Measurements from ENCODE around the gene PIGW.
A peak's percentile ranks its signal among the peaks of the same experiment; 100 is the strongest.

PIGW gene, protein sequence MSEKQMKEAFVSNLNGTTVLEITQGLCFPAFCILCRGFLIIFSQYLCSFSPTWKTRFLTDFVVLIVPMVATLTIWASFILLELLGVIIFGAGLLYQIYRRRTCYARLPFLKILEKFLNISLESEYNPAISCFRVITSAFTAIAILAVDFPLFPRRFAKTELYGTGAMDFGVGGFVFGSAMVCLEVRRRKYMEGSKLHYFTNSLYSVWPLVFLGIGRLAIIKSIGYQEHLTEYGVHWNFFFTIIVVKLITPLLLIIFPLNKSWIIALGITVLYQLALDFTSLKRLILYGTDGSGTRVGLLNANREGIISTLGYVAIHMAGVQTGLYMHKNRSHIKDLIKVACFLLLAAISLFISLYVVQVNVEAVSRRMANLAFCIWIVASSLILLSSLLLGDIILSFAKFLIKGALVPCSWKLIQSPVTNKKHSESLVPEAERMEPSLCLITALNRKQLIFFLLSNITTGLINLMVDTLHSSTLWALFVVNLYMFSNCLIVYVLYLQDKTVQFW

GRCh38 chr17:36534840-36535668 is at the start of gene PIGW, which contains the start of gene MYO19:
PIGW (plus strand) TSS chr17:36534987; CDS start chr17:36537102, 2,115 bp downstream.
MYO19 (minus strand) TSS chr17:36534868; CDS start chr17:36532538, 2,330 bp downstream.
- peak; percentile 84 for DNase-seq

GRCh38 chr17:36485027-36485426 is 49.8 kb upstream of the PIGW start:
- DNase-seq: no peak

- no peak for DNase-seq
These were observed 49.0 kb upstream of the PIGW start for GRCh38 chr17:36485805-36486203.

- peak; percentile 86 for DNase-seq
These were observed 48.3 kb upstream of the PIGW start, which contains the start of gene ZNHIT3 for GRCh38 chr17:36486204-36487194. ZNHIT3 (plus strand) TSS chr17:36486681; CDS start chr17:36486700, 19 bp downstream.

- DNase-seq: no peak
These were observed 40.8 kb upstream of the PIGW start for GRCh38 chr17:36493956-36494355.

GRCh38 chr17:36494674-36495073 is 40.1 kb upstream of the PIGW start:
- DNase-seq: no peak

- DNase-seq: no peak
These were observed 39.7 kb upstream of the PIGW start for GRCh38 chr17:36495076-36495578.

DNA sequence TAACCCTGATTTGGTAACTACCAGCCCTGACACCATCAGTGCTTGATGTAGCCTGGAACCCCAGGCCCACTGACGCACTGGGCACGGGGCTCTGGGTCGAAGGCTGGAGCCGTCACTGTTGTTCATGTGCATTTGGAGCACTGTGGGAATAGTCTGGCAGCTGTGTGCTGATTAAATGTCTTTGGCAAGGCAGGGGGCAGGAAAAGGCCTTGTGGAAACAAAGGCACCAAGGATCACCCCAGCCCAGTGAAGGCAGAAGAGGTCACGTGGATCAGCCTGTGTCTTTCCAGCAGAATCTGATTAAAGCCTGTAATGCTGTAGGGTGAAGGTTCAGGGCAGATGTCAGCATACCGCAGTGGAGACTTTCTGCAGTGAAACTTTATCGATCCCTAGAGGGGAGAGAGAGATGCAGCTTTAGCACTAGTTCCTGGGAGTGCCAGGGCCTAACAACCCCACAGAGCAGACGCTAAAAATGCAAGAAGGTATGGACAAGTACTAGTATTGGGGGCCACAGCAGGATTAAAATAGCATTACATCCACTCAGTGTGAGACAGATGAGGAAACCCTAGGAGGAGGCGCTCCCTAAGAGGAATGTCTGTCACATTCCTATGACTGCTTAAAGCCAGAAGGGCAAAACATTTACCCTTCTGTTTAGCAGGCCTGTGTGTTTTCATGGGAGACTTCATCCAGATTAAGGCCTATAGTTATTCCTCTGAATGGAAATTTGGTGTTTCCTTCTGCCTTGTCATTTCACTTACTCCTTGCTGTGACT is 38.6 kb upstream of the PIGW start:
- no peak for DNase-seq

DNA sequence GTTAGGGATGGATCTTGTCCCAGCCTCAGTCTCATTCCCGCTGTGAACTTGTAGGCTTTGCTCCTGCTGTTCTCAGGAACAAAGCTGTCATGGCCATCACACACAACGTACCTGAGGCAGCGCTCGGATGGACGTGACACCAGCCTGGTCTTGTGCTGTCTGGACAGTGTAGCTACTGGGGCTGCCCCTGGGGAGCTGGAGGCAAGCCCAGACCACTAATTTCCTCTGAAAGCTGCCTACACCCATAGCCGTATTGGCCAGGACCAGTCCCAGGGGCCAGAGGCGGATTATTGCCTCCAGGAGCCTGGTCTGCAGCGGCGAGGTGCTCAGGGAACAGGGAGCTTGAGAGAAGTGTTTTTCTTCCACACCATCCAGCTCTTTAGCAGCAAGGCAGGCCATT is 36.6 kb upstream of the PIGW start:
- no peak for DNase-seq

- no peak for DNase-seq
These were observed 36.1 kb upstream of the PIGW start for GRCh38 chr17:36498560-36499300.

- no peak for DNase-seq
These were observed 34.0 kb upstream of the PIGW start for GRCh38 chr17:36500745-36501225.

DNA sequence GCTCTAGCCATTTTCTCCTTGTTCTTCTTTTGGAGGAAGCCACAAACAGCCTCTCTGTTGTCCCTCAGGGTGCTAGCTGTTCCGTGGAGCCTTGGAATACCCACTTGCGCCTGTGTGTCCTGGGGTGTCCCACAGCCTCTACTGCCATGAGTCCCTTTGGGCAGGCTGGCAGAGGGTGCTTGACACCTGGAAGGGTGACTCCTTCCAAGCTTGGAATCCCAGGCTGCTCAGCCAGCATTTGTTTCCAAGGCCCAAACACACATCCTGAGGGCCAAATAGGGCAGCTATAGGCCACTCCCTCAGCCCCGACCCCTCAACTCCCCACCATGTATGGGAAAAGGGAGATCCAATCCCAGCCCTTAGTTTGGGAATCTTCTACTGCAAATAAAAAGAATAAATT is 33.4 kb upstream of the PIGW start:
- no peak for DNase-seq

DNA sequence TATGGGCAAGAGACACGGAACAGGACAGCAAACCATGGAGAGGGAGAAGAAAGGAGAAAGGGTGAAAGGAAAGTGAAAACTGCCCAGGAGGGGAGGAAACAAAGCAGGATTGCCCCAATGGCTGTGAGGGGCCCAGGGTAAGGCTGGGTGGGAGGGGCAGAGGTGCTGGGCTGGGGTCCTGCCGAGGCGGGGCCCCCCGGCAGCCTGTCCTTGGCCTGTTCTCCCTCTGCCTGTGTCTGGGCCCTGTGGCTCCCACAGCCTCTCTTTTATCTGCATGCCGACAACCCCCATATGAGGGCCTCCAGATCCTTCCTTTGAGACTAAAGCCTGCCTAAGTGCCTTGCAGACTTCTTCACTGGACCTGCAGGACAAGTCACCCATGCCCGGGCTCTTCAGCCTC is 32.8 kb upstream of the PIGW start:
- DNase-seq: no peak

DNA sequence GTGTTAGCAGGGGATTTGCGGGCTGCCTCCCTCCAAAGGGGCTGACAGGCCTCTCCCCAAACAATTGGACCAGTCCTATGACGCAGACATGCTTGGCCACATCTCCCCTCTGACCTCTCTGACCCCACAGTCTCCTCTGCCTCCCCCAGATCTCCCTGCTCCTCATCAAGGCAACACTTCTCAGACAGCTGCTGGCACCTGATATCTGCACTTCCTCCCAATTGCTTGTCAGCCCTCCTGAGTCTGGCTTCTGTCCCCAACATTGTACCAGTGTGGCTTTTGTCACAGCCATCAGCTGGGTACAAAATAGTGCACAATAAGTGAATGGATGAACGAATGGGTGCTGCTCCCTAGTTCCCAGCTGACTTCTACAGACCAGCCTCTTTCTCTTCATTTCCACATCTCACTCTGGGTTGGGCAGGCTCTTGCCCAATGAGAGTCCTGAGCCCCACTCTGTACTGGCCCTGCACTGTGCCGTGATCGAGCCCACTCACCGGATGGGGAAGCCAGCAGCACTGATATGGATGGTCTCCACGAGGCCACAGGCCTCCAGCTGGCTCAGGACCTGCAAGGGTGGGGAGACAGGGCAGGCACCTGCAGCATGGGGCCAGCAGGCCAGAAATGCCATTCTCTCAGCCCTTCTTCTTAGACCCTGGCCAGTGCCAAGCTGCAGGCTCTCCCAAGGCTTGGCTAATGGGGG is 31.2 kb upstream of the PIGW start:
- DNase-seq: no peak

DNA sequence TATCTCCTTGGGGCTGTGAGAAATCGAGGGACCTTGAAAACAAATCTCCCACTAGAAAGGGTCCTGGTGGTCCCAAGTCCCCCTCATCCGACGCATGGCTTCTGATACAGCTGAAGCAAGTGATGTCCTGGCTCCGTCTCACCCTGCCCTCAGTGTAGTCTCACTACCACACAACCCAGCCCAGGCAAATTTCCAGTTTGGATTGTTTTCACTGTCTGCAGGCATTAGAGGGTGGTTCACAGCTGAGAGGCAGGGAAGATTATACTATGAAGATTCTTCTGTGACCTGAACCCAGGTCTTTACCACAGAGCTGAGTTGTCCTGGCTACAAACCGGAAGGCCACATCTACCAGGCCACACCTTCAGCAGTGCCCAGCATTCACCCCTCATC is 30.6 kb upstream of the PIGW start:
- no peak for DNase-seq

DNA sequence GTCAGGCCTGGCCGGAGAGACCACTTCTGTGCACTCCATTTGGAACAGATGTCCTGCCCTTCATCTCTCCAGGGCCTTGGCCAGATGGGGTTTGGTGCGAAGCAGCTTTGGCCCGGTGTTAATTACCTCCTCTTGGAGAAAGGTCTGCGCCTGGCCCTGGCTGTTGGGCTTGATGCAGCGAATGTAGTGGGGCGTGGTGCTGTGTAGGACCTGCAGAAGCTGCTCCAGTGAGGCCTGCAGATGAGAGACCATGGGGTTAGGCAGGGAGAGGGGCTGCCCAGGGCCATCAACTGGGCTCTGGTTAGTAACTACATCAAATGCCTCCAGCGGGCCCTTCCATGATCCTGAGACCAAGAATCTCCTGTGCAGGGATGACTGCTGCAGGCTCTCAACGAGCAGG is 29.6 kb upstream of the PIGW start:
- DNase-seq: no peak

DNA sequence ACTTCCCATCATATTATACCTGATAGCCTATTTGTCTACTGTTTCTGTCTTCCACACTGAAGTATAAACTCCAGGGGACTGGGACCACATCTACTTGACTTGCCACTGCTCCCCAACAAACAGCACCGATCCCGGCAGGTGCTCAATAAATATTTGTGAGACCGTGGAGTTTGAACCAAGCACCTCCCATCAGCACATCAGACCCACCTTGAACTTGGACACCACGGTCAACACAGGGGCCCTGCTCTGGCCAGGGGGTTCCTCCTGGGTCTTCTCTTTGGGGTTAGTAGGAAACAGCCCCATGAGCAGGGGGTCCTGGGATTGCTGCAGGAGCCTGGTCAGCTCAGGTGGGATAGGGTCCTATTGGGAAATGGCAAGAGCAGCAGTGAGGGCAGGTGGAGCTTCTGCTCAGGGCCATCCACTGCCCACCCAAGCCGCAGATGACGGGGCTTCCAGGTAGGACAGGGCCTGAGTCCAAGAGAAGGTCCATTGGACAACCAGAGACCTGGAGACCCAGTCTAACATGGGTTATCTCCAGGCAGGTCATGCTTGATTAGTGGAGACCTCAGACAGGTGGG is 28.4 kb upstream of the PIGW start:
- DNase-seq: no peak

GRCh38 chr17:36506831-36507230 is 28.0 kb upstream of the PIGW start:
- DNase-seq: no peak

- no peak for DNase-seq
These were observed 27.5 kb upstream of the PIGW start for GRCh38 chr17:36507266-36507665.

All from kidney glomerular epithelial cell (primary cell).